Diencephalon (tissue), 1 donor: ENCODE measurements around the gene KCNK10. TPM values are rescaled to one million over a fixed set of nuclear protein-coding genes. Genes with fewer than 3 reads are reported as not detected.

ENCODE experiments used
- total RNA-seq: library from RNA; depleted of rRNA; stranded (reverse); fragments of >200 nt; gene quantifications from one replicate; pipeline ENCODE4 v1.2.3, GENCODE V29; 2014

KCNK10 gene, protein sequence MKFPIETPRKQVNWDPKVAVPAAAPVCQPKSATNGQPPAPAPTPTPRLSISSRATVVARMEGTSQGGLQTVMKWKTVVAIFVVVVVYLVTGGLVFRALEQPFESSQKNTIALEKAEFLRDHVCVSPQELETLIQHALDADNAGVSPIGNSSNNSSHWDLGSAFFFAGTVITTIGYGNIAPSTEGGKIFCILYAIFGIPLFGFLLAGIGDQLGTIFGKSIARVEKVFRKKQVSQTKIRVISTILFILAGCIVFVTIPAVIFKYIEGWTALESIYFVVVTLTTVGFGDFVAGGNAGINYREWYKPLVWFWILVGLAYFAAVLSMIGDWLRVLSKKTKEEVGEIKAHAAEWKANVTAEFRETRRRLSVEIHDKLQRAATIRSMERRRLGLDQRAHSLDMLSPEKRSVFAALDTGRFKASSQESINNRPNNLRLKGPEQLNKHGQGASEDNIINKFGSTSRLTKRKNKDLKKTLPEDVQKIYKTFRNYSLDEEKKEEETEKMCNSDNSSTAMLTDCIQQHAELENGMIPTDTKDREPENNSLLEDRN
- 24.5 TPM for total RNA-seq

DNA sequence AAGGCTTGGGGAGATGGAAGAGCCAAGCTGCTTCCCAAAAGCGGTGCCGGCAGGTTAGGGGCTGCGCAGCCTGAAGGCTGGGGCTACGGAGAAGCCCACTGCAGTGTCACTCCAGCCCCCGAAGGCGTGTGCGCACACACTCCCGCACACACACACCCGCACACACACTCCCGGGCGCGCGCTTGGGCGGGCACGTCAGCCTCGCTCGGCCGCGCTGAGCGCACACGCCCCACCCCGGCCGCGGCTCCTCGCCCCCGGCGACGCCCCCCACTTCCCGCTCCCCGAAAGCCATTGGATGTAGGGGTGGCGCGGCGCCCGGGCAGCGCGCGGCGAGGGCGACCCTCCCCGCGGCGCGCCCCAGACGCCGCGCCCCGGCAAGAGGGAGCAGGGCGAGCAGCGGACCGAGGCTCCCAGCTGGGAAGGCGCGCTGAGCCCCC is at the start of gene KCNK10:
Gene KCNK10 (minus strand): TSS at position 184 of the 437 bp plus-strand sequence. CDS start 471 bp downstream, outside the sequence.

Other genes with a start within 250 kb of the KCNK10 start
- 75.2 TPM for gene SPATA7, start 62.4 kb upstream of the KCNK10 start, total RNA-seq
- 8.3 TPM for gene PTPN21, start 231.7 kb upstream of the KCNK10 start, total RNA-seq
- 86.0 TPM for gene ZC3H14, start 239.8 kb upstream of the KCNK10 start, total RNA-seq